GM23248 (cell line): Measurements from ENCODE around the gene FAM186B.

Experiments
- EZH2 ChIP-seq: fragments of 200-600 bp; sonication (generic); IDR thresholded peaks from 2 replicates; pipeline ENCODE4 v1.6.1; 2018; ENCODE audit warnings: antibody characterized with exemption, mild to moderate bottlenecking; ENCODE audit not compliant: insufficient read depth, poor library complexity, severe bottlenecking
- EZH2phosphoT487 ChIP-seq: fragments of 200-600 bp; sonication (generic); IDR thresholded peaks from 2 replicates; pipeline ENCODE4 v1.6.1; 2018; ENCODE audit warnings: antibody characterized with exemption, moderate library complexity, mild to moderate bottlenecking, low read depth; ENCODE audit not compliant: insufficient read depth

GRCh38 chr12:49598527-49598926 lies 6.9 kb downstream of the FAM186B start:
- TF ChIP-seq EZH2phosphoT487, result no peak
- no peak for TF ChIP-seq EZH2
